Measurements from ENCODE around the gene BTBD16. TPM values are rescaled to one million over a fixed set of nuclear protein-coding genes. Genes with fewer than 3 reads are reported as not detected.
A peak's percentile ranks its signal among the peaks of the same experiment; 100 is the strongest.

BTBD16 gene
- total RNA-seq, 4 donors from 2014 or later, result not detected

DNA sequence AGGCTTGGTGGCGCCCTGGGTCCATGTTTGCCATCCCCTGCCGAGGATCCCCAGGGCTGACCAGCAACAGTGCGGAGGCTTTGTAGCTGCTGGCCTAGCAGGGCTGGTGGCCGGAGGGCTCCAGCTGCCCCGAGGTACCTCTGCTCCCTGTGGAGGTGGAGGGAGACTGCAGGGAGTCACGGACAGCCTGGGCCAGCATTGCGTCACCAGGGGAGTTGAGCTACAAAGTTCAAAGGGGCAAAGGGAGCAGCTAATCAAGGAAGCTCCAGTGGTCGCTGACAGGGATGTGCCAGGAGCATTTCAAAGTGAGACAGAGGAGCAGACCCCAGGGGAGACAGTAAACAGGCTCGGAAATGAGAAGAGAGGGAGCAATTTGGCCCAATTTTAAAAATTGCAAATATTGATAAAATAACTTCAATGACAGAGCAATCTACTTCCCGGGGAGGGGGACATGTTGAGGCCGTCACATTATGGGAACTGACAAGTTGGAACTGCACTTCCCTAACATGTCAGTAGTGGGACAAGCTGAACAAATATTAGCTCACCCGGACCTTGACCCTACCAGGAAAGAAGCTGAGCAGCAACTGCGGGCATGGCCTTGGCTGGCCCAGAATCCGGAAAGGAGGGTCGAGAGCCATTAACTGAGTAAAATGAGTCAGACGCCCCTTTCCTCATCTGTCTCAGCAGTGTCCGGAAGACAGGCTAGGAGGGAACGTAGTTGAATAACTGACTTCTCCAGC, 39.4 kb downstream of the BTBD16 start:
- no peaks in the 10 kb centered on the region for H3K27me3 ChIP-seq
- WGBS, 2 donors, result 42 to 51% methylated on average over 13 to 16 of the region's 18 CpGs
- peaks cover 13 to 43% (median 41%) of the 10 kb centered on the region in 3 donors for H3K4me1 ChIP-seq
- H3K9me3 ChIP-seq, result peaks cover 0 to 4% (median 0%) of the 10 kb centered on the region in 3 donors
- H3K36me3 ChIP-seq, result no peaks in the 10 kb centered on the region
- no peak overlapping the region for H3K4me3 ChIP-seq
- no peak for TF ChIP-seq POLR2A (IDR thresholded peaks at IDR 0.05)
- TF ChIP-seq, protein P1, sequence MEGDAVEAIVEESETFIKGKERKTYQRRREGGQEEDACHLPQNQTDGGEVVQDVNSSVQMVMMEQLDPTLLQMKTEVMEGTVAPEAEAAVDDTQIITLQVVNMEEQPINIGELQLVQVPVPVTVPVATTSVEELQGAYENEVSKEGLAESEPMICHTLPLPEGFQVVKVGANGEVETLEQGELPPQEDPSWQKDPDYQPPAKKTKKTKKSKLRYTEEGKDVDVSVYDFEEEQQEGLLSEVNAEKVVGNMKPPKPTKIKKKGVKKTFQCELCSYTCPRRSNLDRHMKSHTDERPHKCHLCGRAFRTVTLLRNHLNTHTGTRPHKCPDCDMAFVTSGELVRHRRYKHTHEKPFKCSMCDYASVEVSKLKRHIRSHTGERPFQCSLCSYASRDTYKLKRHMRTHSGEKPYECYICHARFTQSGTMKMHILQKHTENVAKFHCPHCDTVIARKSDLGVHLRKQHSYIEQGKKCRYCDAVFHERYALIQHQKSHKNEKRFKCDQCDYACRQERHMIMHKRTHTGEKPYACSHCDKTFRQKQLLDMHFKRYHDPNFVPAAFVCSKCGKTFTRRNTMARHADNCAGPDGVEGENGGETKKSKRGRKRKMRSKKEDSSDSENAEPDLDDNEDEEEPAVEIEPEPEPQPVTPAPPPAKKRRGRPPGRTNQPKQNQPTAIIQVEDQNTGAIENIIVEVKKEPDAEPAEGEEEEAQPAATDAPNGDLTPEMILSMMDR (IDR thresholded peaks at IDR 0.05), result no peak
- intact Hi-C loops (cut with DNase I), result no loop called here
- peak overlapping the region; percentile 62 to 92 (median 88) for H3K27ac ChIP-seq
- no peak for DNase-seq

DNA sequence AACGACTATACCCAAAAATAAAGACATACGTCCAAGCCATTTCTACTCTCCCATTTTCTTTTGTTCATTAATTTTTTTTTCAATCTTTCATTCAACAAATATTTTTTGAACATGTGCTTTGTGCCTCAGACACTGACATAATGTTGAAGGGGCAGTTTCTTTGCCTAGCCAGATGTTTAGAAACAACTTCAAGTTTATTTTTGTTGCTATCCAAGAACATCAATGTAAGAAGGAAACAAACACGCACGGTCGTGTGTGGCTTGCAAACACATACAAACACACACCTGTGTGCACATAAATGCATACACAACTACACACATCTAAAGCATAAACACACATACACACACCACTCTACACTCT, 39.9 kb downstream of the BTBD16 start:
- Histone ChIP-seq H3K4me1 (peaks cover 13 to 43% (median 41%) of the 10 kb centered on the region in 3 donors), H3K9me3 (no peaks in the 10 kb centered on the region), H3K27me3 (no peaks in the 10 kb centered on the region), H3K4me3 (no peak overlapping the region), H3K27ac (peak overlapping the region in 1 of 4 donors; percentile 62), H3K36me3 (no peaks in the 10 kb centered on the region)
- 53 to 65% methylated on average over 5 of the region's 5 CpGs for WGBS, 2 donors
- TF ChIP-seq, protein P1 (IDR thresholded peaks at IDR 0.05), result no peak
- no peak for TF ChIP-seq POLR2A (IDR thresholded peaks at IDR 0.05)
- no peak for DNase-seq
- intact Hi-C loops (cut with DNase I), result no loop called here

DNA sequence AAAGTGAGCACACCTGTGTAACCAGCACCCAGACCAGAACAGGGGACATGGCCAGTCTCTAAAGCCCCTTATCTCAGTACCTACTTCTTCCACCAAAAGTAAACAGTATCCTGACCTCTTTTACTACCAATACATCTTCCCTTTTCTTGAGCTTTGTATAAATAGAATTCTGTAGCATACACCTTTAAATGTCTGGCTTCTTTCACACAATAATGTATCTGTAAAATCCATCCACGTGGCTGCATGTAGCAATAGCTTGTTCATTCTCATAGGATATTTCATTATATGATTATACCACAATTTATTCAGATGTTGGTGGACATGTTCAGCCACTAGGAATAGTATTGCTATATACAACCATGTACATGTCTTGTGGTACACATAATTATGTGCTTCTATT, 40.6 kb downstream of the BTBD16 start:
- H3K9me3 ChIP-seq, result no peaks in the 10 kb centered on the region
- TF ChIP-seq POLR2A (IDR thresholded peaks at IDR 0.05), result no peak
- TF ChIP-seq, protein P1 (IDR thresholded peaks at IDR 0.05), result no peak
- H3K27me3 ChIP-seq, result no peaks in the 10 kb centered on the region
- no peak overlapping the region for H3K27ac ChIP-seq
- WGBS, 2 donors, result 33 to 37% methylated on average over 1 of the region's 1 CpG
- peaks cover 13 to 44% (median 41%) of the 10 kb centered on the region in 3 donors for H3K4me1 ChIP-seq
- no peak overlapping the region for H3K4me3 ChIP-seq
- DNase-seq, result no peak
- no peaks in the 10 kb centered on the region for H3K36me3 ChIP-seq
- intact Hi-C loops (cut with DNase I), result no loop called here

DNA sequence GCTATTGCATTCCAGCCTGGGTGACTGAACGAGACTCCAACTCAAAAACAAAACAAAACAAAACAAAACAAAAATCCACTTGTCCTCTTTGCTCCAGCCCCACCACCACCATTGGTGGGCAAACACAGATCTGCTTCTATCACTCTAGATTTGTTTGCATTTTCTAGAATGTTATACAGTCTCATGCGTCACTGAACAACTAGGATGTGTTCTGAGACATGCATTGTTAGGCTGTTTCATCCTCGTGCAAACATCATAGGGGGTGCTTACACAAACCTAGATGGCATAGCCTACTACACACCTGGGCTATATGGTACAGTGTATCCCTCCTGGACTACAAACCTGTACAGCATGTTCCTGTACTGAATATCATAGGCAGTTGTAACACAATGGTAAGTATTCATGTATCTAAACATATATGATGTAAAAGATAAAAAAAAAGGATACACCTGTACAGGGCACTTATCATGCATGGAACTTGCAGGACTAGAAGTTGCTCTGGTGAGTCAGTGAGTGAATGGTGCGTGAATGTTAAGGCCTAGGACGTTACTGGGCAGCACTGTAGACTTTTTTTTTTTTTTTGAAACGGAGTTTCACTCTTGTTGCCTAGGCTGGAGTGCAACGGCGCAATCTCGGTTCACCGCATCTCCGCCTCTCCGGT, 45.3 kb downstream of the BTBD16 start:
- Histone ChIP-seq H3K4me1 (peaks cover 0 to 4% (median 3%) of the 10 kb centered on the region in 3 donors), H3K27ac (no peak overlapping the region), H3K36me3 (no peaks in the 10 kb centered on the region), H3K27me3 (no peaks in the 10 kb centered on the region), H3K4me3 (no peak overlapping the region), H3K9me3 (no peaks in the 10 kb centered on the region)
- WGBS, 2 donors, result 82 to 89% methylated on average over 12 of the region's 12 CpGs
- no peak for DNase-seq
- no peak for TF ChIP-seq POLR2A (IDR thresholded peaks at IDR 0.05)
- TF ChIP-seq, protein P1 (IDR thresholded peaks at IDR 0.05), result no peak
- intact Hi-C loops (cut with DNase I), result no loop called here

DNA sequence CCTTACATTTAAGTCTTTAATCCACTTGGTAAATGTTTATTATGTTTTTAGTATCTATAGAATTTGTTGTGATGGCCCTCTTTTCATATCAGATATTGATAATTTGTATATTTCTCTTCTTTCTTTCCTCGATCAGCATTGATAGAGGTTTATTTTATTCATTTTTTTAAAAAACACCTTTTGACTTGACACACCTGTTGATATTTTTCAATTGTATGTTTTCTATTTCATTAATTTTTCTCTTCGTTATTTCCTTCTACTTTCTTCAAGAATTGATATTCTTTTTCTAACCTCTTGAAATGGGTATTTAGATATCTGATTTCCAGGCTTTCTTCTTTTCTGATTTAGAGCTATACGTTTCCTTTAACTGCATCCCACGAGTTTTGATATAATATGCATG, 50.9 kb downstream of the BTBD16 start:
- H3K4me3 ChIP-seq, result no peak overlapping the region
- no peak for TF ChIP-seq POLR2A (IDR thresholded peaks at IDR 0.05)
- TF ChIP-seq, protein P1 (IDR thresholded peaks at IDR 0.05), result no peak
- no peaks in the 10 kb centered on the region for H3K36me3 ChIP-seq
- no peaks in the 10 kb centered on the region for H3K9me3 ChIP-seq
- peak overlapping the region in 3 of 4 donors; percentile 78 to 84 (median 81) for H3K27ac ChIP-seq
- intact Hi-C loops (cut with DNase I), result no loop called here
- DNase-seq, result no peak
- 67 to 77% methylated on average over 4 of the region's 4 CpGs for WGBS, 2 donors
- H3K4me1 ChIP-seq, result peaks cover 2 to 31% (median 6%) of the 10 kb centered on the region in 3 donors
- H3K27me3 ChIP-seq, result no peaks in the 10 kb centered on the region
